HG03521 (cell line): ENCODE measurements around the gene DNM1.

Experiments used
- ATAC-seq: cut with Tn5 transposase; IDR thresholded peaks from one replicate; pipeline ENCODE4 v1.9.1; 2021; ENCODE audit warnings: mild to moderate bottlenecking, moderate library complexity; ENCODE audit not compliant: unreplicated experiment

DNM1 gene

GRCh38 chr9:128204858-128205257 is 1.7 kb downstream of the DNM1 start:
- no peak for ATAC-seq

- no peak for ATAC-seq
Measured at GRCh38 chr9:128205296-128205944, 2.2 kb downstream of the DNM1 start.

DNA sequence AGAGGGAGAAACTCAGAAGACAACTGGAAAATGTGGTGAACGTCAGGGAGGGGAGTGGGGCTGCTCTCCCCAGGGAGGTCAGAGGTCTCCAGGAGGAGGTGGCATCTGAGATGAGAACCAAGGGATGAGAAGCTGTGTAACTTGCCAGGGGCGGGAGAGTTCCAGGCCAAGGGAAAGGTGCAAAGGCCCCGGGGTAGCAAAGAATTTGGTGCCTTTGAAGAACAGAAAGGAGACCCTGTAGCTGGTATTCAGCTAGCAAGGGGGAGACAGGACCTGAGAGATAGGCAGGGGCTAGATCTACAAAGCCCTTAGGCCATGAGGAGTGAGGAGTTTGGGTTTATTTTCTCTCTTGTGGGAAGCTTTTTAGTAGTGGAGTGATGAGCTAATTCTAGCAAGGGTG is 3.3 kb downstream of the DNM1 start:
- no peak for ATAC-seq

DNA sequence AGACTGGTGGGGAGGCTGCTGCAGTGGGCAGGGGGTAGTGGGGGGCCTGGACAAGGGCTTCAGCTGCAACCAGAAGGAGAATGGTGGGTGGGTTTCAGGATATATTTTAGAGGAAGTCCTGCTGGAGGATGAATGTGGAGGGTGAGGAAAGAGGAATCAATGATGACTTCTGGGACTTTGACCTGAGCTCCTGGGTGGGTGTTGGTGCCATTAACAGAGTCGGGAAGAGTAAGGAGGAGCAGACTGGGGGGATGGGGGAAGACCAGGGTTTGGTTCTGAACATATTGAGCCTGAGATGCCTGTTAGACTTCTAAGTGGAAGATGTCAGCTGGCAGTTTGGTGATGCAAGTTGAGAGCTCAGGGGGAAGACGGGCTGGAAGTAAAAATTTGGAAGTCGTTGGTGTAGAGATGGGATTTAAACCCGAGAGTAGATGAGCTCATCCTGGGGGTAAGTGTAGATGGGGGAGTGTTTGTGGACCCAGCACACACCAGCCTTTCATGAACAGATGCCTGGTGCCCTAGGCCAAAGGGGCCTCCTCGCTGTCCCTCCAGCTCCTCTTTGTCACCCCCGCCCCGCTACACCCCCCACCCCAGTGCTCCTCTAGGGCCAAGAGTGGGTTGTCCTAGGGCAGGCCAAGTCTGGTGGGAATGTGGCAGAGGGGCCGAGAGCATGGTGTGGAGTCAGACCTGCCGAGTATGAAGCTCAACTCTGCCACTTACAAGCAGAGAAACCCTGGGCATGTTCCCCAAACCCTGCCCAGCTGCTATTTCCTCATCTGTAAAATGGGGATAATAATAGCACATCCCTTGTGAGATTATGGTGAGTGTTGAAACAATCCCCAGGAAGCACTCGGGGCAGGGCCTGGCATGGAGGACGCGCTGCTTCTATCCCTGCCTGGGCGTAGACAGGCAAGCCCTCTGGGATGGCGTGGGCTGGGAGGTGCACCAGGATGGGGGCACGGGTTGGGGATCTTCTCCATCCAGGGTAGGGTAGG is 4.0 kb downstream of the DNM1 start:
- no peak for ATAC-seq

- ATAC-seq = no peak
Measured at GRCh38 chr9:128208386-128208785, 5.2 kb downstream of the DNM1 start.

GRCh38 chr9:128208946-128209669 is 5.9 kb downstream of the DNM1 start:
- ATAC-seq = no peak

GRCh38 chr9:128211186-128211980 is 8.2 kb downstream of the DNM1 start:
- no peak for ATAC-seq

- no peak for ATAC-seq
Measured at GRCh38 chr9:128211981-128212281, 8.8 kb downstream of the DNM1 start.

DNA sequence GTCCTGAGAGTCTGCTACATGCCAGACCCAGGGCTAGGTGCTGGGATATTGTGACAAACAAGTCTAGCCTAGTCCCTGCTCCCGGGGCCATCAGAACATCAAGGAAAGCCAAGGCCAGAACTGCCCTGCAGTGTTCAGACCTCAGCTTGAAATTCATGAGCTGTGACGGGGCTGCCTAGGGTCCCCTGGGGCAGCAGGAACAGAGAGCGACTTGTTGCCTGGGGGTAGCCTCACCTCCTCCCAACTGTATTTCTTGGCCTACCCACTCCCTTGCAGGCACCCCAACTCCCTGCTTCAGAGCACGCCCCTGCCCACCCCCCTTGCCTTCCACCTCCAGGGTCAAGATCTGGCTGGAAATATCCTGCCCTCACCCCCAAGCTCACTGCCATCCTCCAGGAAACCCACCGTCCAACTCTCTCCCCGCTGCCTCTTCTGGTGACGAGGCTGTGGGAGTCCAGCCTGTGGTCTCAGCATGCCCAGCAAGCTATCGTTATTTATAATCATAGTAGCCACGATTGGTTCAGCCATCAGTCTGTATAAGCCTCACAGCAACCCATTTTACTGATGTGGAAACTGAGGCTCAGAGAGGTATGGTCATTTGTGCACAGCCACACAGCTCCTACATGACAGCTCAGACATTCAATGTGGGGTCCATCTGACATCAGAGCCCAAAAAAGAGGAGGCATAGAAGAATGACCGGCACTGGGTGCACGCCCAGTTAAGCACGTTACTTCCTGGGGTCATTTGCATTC is 10.7 kb downstream of the DNM1 start:
- no peak for ATAC-seq

DNA sequence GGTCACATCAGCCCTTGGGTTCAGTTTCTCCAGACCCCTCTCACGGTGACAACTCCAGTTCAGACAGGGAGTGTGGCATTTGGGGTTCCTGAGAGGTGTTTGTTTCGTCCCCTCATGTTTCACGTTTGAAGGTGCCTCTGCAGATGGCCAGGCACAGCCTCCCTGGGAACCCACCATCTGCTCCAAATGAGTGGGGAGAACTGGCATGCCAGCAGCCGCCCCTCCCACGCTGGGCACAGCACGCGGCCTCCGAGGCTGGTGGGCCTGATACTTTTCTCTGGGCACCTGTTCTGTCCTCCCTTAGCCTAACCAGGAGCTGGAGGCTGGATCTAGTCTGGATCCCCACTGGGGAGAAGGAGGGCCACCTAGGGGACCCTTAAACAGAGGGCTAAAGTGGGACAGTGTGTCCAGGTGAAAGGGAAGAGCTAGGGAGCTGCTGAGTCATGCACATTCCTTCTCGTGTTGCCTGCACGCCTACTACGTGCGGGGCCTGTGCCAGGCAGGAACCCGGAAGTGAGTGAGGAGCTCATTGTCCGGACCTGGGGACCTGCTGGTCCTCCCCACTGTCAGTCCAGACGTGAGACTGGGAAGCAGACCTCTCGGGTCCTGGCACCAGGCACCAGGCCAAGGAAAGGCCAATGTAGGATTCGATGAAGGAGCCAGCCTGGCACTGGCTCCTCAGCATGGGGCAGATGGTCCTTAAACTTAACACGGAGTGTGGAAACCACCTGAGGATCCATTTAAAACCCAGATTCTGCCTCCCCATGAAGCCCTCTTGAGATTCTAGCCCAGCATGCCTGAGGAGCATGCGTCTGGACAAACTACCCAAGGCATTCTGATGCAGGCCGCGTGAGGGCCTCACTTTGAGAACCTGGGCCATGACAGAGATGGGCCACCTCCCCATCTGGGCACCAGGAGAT is 11.7 kb downstream of the DNM1 start:
- no peak for ATAC-seq

- ATAC-seq = no peak
Measured at GRCh38 chr9:128215491-128216409, 12.6 kb downstream of the DNM1 start.

GRCh38 chr9:128216781-128217553 is 13.8 kb downstream of the DNM1 start:
- ATAC-seq = no peak

- no peak for ATAC-seq
Measured at GRCh38 chr9:128218172-128218517, 15.0 kb downstream of the DNM1 start.

GRCh38 chr9:128218518-128219389 is 15.6 kb downstream of the DNM1 start:
- peak; percentile 86 for ATAC-seq

GRCh38 chr9:128219831-128220230 is 16.7 kb downstream of the DNM1 start:
- ATAC-seq = no peak

GRCh38 chr9:128222026-128222425 is 18.8 kb downstream of the DNM1 start:
- no peak for ATAC-seq
